IMR-90 (cell line): ENCODE measurements around the gene KCNJ10. TPM values are rescaled to one million over a fixed set of nuclear protein-coding genes. Genes with fewer than 3 reads are reported as not detected.

Experiments used
- ATAC-seq: fragments of 200-7000 bp; cut with Tn5 transposase; 2 replicates; pipeline ENCODE4 v1.9.1; 2020; ENCODE audit warnings: low read depth, mild to moderate bottlenecking, moderate library complexity
- BruUV-seq: library from RNA; stranded (reverse); fragments of 400-500 nt; replicated peaks from 2 replicates; lab custom pipeline; 2021; lab: Mats Ljungman, UMichigan
- CTCF ChIA-PET: fragments of 300-600 bp; formaldehyde crosslinking; extraction: SDS; loops from one replicate; lab custom pipeline; 2021; ENCODE audit warnings: antibody characterized with exemption; lab: Yijun Ruan, JAX
- POLR2A ChIA-PET: fragments of 300-600 bp; sonication (Branson Sonifier 250); formaldehyde crosslinking; loops from one replicate; lab custom pipeline; 2022; ENCODE audit warnings: antibody characterized with exemption; ENCODE audit not compliant: unreplicated experiment; lab: Charles Lee
- DNase-seq: peaks from one replicate; pipeline ENCODE4 v3.0.0; 2013
- H2AFZ ChIP-seq: replicated peaks from 2 replicates; pipeline ENCODE3; 2013; ENCODE audit warnings: low read length, mild to moderate bottlenecking; ENCODE audit not compliant: poor library complexity
- H2AK5ac ChIP-seq: 2 replicates; pipeline ENCODE4 v1.6.1; 2013; ENCODE audit warnings: low read depth, low read length, inconsistent platforms
- H2AK9ac ChIP-seq: replicated peaks from 2 replicates; pipeline ENCODE3; 2013; ENCODE audit warnings: mild to moderate bottlenecking, low read depth, low read length, moderate library complexity; ENCODE audit not compliant: poor library complexity
- H2BK120ac ChIP-seq: 2 replicates; pipeline ENCODE4 v1.6.1; 2013; ENCODE audit warnings: low read depth, low read length, inconsistent platforms
- H2BK15ac ChIP-seq: 3 replicates; pipeline ENCODE4 v1.6.1; 2013; ENCODE audit warnings: low read depth, low read length, inconsistent platforms
- H2BK20ac ChIP-seq: 2 replicates; pipeline ENCODE4 v1.6.1; 2013; ENCODE audit warnings: low read depth, mild to moderate bottlenecking, inconsistent platforms, low read length, moderate library complexity
- H2BK5ac ChIP-seq: 2 replicates; pipeline ENCODE4 v1.6.1; 2013; ENCODE audit warnings: mild to moderate bottlenecking, low read depth, low read length, inconsistent platforms; ENCODE audit not compliant: poor library complexity, severe bottlenecking
- H3K14ac ChIP-seq: replicated peaks from 2 replicates; pipeline ENCODE4 v1.6.1; 2013; ENCODE audit warnings: low read depth, low read length, inconsistent platforms
- H3K18ac ChIP-seq: 2 replicates; pipeline ENCODE4 v1.6.1; 2013; ENCODE audit warnings: low read depth, low read length, control low read depth
- H3K23ac ChIP-seq: 2 replicates; pipeline ENCODE4 v1.6.1; 2013; ENCODE audit warnings: low read depth, low read length, inconsistent platforms
- H3K27ac ChIP-seq: 2 replicates; pipeline ENCODE4 v1.5.1; 2013; ENCODE audit warnings: mild to moderate bottlenecking, control low read depth, low read length; ENCODE audit not compliant: insufficient read depth
- H3K27me3 ChIP-seq: 2 replicates; pipeline ENCODE4 v1.6.1; 2013; ENCODE audit warnings: low read length; ENCODE audit not compliant: control insufficient read depth, insufficient read depth
- H3K36me3 ChIP-seq: 2 replicates; pipeline ENCODE4 v1.6.1; 2013; ENCODE audit warnings: low read length, mixed read lengths; ENCODE audit not compliant: control insufficient read depth, insufficient read depth
- H3K4ac ChIP-seq: 2 replicates; pipeline ENCODE4 v1.6.1; 2013; ENCODE audit warnings: low read depth, low read length, inconsistent platforms
- H3K4me1 ChIP-seq: 2 replicates; pipeline ENCODE4 v1.6.1; 2013; ENCODE audit warnings: low read length, mixed read lengths; ENCODE audit not compliant: control insufficient read depth, insufficient read depth
- H3K4me2 ChIP-seq: 2 replicates; pipeline ENCODE4 v1.6.1; 2013; ENCODE audit warnings: low read depth, mild to moderate bottlenecking, control low read depth, low read length, moderate library complexity
- H3K4me3 ChIP-seq: 2 replicates; pipeline ENCODE4 v1.5.1; 2013; ENCODE audit warnings: low read depth, mild to moderate bottlenecking, control low read depth, low read length, moderate library complexity; ENCODE audit not compliant: insufficient read depth
- H3K56ac ChIP-seq: 2 replicates; pipeline ENCODE4 v1.6.1; 2013; ENCODE audit warnings: low read length, inconsistent platforms; ENCODE audit not compliant: insufficient read depth; ENCODE audit errors: extremely low read depth
- H3K79me1 ChIP-seq, 2 experiments: 2 replicates each; pipeline ENCODE4 v1.6.1; 2013; ENCODE audit warnings: low read length in 2 of 2, inconsistent platforms in 1 of 2, low read depth in 1 of 2
- H3K9ac ChIP-seq: 2 replicates; pipeline ENCODE4 v1.6.1; 2013; ENCODE audit warnings: low read depth, low read length, control low read depth
- H3K9me1 ChIP-seq: 2 replicates; pipeline ENCODE4 v1.6.1; 2013; ENCODE audit warnings: low read length, inconsistent platforms; ENCODE audit not compliant: insufficient read depth
- H3K9me3 ChIP-seq: 2 replicates; pipeline ENCODE4 v1.6.1; 2013; ENCODE audit warnings: low read length; ENCODE audit not compliant: control insufficient read depth, insufficient read depth
- H4K20me1 ChIP-seq: 2 replicates; pipeline ENCODE4 v1.6.1; 2013; ENCODE audit warnings: low read length, inconsistent platforms; ENCODE audit not compliant: insufficient read depth
- H4K5ac ChIP-seq: 2 replicates; pipeline ENCODE4 v1.6.1; 2013; ENCODE audit warnings: mild to moderate bottlenecking, low read depth, low read length, control low read depth
- H4K8ac ChIP-seq, 2 experiments: 2 replicates each; pipeline ENCODE4 v1.6.1; 2013; ENCODE audit warnings: low read depth in 2 of 2, low read length in 2 of 2, control low read depth in 1 of 2, inconsistent platforms in 1 of 2
- H4K91ac ChIP-seq: 2 replicates; pipeline ENCODE4 v1.6.1; 2013; ENCODE audit warnings: low read depth, low read length, inconsistent platforms; ENCODE audit not compliant: insufficient read depth
- CEBPB ChIP-seq: IDR thresholded peaks from 2 replicates; pipeline ENCODE4 v1.6.1; 2012; ENCODE audit warnings: low read depth, low read length, improper control_type of control experiment
- CHD1 ChIP-seq: IDR thresholded peaks from 2 replicates; pipeline ENCODE4 v1.6.1; 2012; ENCODE audit warnings: low read depth, low read length, improper control_type of control experiment
- CTCF ChIP-seq: conservative IDR thresholded peaks from 2 replicates; pipeline ENCODE4 v1.5.1; 2012; ENCODE audit warnings: mild to moderate bottlenecking, low read depth, low read length, improper control_type of control experiment
- ELK1 ChIP-seq: fragments of 150-350 bp; IDR thresholded peaks from 2 replicates; pipeline ENCODE4 v1.6.1; 2016; ENCODE audit warnings: low read depth, mild to moderate bottlenecking, low read length, moderate library complexity, borderline replicate concordance
- MAFK ChIP-seq: IDR thresholded peaks from 2 replicates; pipeline ENCODE4 v1.6.1; 2012; ENCODE audit warnings: low read depth, low read length, improper control_type of control experiment
- MXI1 ChIP-seq: IDR thresholded peaks from 2 replicates; pipeline ENCODE4 v1.6.1; 2012; ENCODE audit warnings: low read depth, mild to moderate bottlenecking, low read length, moderate library complexity, borderline replicate concordance
- NFE2L2 ChIP-seq: fragments of 150-350 bp; IDR thresholded peaks from 2 replicates; pipeline ENCODE4 v1.6.1; 2016; ENCODE audit warnings: low read depth, mild to moderate bottlenecking, low read length
- RAD21 ChIP-seq: IDR thresholded peaks from 2 replicates; pipeline ENCODE4 v1.6.1; 2012; ENCODE audit warnings: low read length, improper control_type of control experiment
- RCOR1 ChIP-seq: IDR thresholded peaks from 2 replicates; pipeline ENCODE4 v1.6.1; 2012; ENCODE audit warnings: mild to moderate bottlenecking, low read length, improper control_type of control experiment; ENCODE audit not compliant: insufficient replicate concordance
- USF2 ChIP-seq: fragments of 150-350 bp; IDR thresholded peaks from 2 replicates; pipeline ENCODE4 v1.6.1; 2017; ENCODE audit warnings: mild to moderate bottlenecking, antibody characterized with exemption, low read length, low read depth
- WGBS, 2 experiments: methylation state at CpG; one replicate each; pipeline versions ENCODE4 v1.1.5 to v1.1.7; 2013; ENCODE audit warnings: missing lambda C conversion rate in 2 of 2; ENCODE audit not compliant: insufficient read length in 1 of 2; ENCODE audit errors: extremely low coverage in 2 of 2; 5-methylcytosine and 5-hydroxymethylcytosine counted together
- dilution Hi-C: fragments of 300-500 bp; cut with HindIII; formaldehyde crosslinking; loops from one replicate; pipeline ENCODE4 v1.14.3; 2018; ENCODE audit warnings: low sequenced_read_pairs; ENCODE audit not compliant: unreplicated experiment
- in situ Hi-C: fragments of 300-500 bp; cut with MboI; formaldehyde crosslinking; loops from 3 replicates; pipeline ENCODE4 v1.14.3; 2019; ENCODE audit warnings: low sequenced_read_pairs, inconsistent platforms, mixed read lengths
- intact Hi-C: fragments of 100-400 bp; cut with micrococcal nuclease; formaldehyde crosslinking; loops from 2 replicates; pipeline ENCODE4 v1.10.0; 2022
- polyA plus RNA-seq, 3 experiments: library from polyadenylated mRNA; depleted of rRNA; stranded (reverse); fragments of >200 nt; gene quantifications; 2 replicates each; pipeline ENCODE4 v1.2.3, GENCODE V29; 2012; ENCODE audit warnings: low replicate concordance in 1 of 3
- total RNA-seq: library from RNA; depleted of rRNA; stranded (reverse); fragments of >200 nt; gene quantifications from 2 replicates; pipeline ENCODE4 v1.2.3, GENCODE V29; 2012

Gene KCNJ10
- total and polyA plus RNA-seq, 2 of the 4 experiments (the other 2 are of a cell fraction), result not detected

GRCh38 chr1:159959451-159959850 lies 110.5 kb downstream of the KCNJ10 start:
- 20% methylated on average over 1 of the region's 4 CpGs; no CpG with 5 or more reads in 1 of the 2 experiments for WGBS, 2 experiments
- Histone ChIP-seq H2AK9ac (no peak overlapping the region), H3K4me1 (peaks cover 2% of the 10 kb centered on the region; the same call in 1 of the 2 replicates), H3K18ac (no peak overlapping the region), H2BK120ac (no peak overlapping the region), H3K9ac (no peak overlapping the region), H3K4me3 (no peak overlapping the region), H3K27me3 (peaks cover 1% of the 10 kb centered on the region), H2BK5ac (no peak overlapping the region), H2AFZ (no peak overlapping the region), H2AK5ac (no peak overlapping the region), H2BK20ac (no peak overlapping the region), H4K8ac (no peak overlapping the region), H3K27ac (no peak overlapping the region), H3K79me1 (no peaks in the 10 kb centered on the region), H3K4me2 (no peak overlapping the region), H3K9me3 (no peaks in the 10 kb centered on the region), H3K4ac (no peak overlapping the region), H4K5ac (no peak overlapping the region), H3K9me1 (no peaks in the 10 kb centered on the region), H3K56ac (no peak overlapping the region), H2BK15ac (no peak overlapping the region), H4K20me1 (no peaks in the 10 kb centered on the region), H3K14ac (no peak overlapping the region), H3K36me3 (no peaks in the 10 kb centered on the region), H3K23ac (no peak overlapping the region), H4K91ac (no peak overlapping the region)
- intact Hi-C loops (no loop called here), in situ Hi-C loops (no loop called here), dilution Hi-C loops (no loop called here)
- no peak for ATAC-seq
- TF ChIP-seq RAD21 (no peak), CEBPB (no peak), MAFK (no peak), NFE2L2 (no peak), CTCF (no peak), MXI1 (no peak), CHD1 (no peak), USF2 (no peak), ELK1 (no peak), RCOR1 (no peak)
- no peak for DNase-seq
- ChIA-PET CTCF (interaction anchor here (1.0 kb wide), 1 partner anchor 14 kb away, joined by 3 read pairs; no protein-coding TSS in a partner anchor), POLR2A (no interaction called here)
- no TSS peak for BruUV-seq
